GM21390 (cell line): ENCODE measurements around the gene HLA-E.
"Not testable (repeated sequence)": the region's sequence is repeated elsewhere in the genome, so short reads cannot be mapped to it uniquely, and the experiment has no call there.

Experiments used
- ATAC-seq: cut with Tn5 transposase; IDR thresholded peaks from one replicate; pipeline ENCODE4 v1.9.1; 2021; ENCODE audit not compliant: unreplicated experiment

HLA-E gene

DNA sequence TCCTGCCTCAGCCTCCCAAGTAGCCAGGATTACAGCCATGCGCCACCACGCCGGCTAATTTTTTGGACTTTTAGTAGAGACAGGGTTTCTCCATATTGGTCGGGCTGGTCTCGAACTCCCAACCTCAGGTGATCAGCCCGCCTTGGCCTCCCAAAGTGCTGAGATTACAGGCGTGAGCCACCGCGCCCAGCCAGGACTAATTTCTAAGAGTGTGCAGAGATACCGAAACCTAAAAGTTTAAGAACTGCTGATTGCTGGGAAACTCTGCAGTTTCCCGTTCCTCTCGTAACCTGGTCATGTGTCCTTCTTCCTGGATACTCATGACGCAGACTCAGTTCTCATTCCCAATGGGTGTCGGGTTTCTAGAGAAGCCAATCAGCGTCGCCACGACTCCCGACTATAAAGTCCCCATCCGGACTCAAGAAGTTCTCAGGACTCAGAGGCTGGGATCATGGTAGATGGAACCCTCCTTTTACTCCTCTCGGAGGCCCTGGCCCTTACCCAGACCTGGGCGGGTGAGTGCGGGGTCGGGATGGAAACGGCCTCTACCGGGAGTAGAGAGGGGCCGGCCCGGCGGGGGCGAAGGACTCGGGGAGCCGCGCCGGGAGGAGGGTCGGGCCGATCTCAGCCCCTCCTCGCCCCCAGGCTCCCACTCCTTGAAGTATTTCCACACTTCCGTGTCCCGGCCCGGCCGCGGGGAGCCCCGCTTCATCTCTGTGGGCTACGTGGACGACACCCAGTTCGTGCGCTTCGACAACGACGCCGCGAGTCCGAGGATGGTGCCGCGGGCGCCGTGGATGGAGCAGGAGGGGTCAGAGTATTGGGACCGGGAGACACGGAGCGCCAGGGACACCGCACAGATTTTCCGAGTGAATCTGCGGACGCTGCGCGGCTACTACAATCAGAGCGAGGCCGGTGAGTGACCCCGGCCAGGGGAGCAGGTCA is at the start of gene HLA-E:
Gene HLA-E, plus strand, starts transcription at position 429 of the 945 bp plus-strand sequence. Its CDS starts 23 bp downstream, at position 452.
- ATAC-seq: peak; percentile 83

DNA sequence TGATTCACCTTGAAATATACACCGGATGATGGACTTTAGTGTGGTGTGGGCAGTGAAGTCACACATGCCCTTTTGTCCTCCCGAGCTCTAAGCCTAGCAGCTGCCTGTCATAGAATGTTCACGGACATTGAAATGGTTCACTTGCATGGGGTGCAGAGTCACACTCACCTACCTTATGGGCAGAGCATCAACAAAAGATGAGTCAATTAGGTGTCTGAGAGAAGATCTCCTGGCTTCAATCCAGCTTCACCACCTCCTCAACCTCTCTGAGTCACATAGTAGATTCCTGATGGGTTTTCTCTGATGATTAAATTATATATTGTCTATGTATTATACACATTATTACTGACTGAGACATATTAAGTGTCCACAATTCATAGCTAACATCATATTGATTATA is 48.1 kb upstream of the HLA-E start:
- no peak for ATAC-seq

DNA sequence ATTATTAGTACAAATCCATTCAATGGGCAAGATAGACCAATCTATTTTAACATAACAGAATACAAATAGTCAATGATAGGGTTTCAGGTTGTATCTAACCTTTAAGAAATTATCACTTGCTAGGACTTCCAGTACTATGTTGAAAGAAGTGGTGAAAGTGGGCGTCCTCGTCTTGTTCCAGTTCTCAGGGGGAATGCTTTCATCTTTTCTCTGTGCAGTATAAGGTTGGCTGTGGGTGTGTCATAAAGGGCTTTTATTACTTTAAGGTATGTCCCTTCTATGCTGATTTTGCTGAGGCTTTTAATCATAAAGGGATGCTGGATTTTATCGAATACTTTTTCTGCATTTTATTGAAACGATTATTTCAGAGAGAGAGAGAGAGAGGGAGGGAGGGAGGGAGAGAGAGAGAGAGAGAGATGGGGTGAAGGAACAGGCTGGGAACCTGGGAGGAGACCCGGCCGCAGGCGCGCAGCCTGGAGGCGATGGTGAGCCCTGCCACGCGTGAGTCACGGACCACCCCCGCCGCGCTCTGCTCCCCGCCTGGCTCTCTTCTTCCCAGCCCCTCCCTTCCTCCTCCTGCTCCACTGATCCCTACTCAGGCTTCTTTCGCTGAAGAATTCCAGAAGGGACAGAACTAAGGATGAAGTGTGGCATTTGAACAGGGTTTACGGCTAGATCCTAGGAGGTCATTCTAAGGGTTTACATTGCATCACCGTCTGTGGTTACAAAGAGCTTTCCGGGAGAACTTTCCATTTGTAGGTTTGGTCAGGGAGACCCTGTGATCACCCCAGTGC is 45.5 kb upstream of the HLA-E start:
- no peak for ATAC-seq

DNA sequence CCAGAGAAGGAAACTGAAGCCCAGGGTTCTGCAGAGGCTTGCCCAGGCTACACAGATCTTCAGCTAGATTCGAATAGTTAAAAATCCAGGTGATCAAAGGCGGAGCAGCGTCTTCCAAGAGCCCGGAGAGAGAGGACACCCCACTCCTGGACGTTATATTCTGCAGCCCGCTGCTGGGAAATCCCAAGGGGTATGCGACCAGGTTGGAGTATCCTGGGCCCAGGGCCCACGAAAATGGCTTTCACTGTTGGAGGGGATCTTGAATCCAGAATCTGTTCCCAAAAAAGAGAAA is 44.9 kb upstream of the HLA-E start:
- ATAC-seq: no peak

DNA sequence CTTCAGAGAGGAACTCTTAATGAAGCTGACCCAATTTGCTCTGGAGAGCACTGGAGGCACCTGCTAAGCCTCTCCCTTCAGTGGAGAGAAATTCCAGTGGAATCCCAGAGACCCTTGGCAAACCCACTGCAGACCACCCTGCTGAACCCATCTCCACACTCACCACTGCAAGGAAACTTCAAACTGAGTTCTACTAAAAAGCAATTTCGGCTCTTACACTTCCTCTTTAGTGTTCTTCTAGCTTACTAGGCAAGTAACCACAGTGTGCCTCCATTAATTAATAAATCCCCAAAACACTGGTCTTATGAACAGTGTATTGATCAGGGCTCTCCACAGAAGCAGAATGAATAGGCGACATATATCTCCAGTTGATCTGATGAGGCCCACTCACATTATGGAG is 43.0 kb upstream of the HLA-E start:
- ATAC-seq: no peak

DNA sequence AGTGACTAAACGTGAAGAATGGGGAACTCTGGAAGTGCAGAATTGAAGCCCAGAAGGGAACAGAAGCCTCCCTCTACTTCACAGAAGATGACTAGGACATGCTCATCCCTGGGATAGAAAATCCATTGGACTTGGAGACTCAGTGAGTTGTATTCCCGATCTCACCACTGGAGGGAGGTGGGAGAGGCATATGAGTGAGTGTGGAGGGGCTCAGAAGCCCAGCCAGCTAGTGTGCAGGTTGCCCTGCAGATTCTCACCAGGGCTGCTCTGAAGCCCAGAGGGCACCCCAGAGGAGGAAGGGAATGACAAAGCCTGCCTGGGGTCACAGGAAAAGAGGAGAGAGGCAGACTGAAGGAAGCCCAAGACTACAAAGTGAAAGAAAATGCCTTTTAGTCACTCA is 42.1 kb upstream of the HLA-E start:
- ATAC-seq: no peak

DNA sequence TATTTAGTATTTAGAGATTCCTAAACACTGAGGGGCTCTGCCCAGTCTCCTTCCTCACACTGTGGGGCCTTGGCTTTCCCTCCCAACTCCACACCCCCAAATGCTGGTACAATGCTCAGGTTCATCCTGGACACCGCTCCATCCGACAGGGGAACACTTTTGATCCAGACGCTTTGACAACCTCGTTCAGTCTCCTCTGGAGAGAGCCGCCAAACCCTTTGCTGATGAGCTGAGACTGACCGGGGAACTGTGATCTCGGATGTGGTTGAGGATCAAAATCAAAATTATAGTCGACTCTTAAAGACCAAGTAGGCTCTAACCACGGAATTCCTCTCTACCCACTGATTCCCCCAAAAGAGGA is 38.8 kb upstream of the HLA-E start:
- ATAC-seq: peak; percentile 10

DNA sequence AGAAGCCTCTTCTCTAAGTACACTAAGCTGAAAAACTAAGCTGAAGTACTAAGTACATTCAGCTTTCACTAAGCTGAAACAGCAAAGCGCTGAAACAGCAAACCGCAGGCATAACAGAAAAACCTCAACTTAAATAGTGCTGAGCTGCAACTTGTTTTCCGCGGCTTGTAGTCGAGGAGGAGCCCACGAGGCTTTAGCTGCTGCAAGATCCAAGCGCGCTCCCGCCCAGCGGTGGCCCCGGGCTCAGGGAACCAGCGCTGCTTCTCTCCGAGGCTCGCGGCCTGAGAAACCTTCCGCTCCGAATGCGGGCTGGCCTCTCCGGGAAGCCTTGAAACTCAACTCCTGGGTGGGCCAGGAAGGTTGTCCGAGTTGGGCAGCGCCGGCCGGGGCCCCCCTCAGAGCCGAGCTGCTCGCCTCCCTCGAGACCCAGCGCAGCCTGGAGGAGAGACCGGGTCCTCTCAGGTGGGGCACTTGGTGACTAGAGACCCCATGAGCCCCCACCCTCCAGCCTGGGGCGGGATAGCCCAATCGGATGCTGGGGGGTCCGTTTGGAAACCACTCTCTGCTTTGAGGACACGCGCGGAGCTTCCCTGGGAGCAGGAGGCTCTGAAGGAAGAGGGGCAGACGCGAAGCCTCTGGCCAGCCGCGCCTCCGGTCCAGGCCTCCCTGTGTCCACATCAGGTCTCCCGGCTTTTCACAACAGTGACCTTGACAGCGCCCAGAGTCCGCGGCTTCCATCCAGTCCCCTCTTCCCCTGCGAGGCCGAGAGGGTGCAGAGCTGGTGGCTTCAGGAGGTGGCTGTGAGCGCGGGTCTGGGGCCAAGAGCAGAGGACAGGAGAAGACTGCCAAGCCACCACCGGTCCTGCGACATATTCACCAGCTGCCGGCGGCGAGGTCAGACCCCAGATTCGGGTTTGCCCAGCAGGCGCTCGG is 38.1 kb upstream of the HLA-E start:
- ATAC-seq: peak; percentile 61

DNA sequence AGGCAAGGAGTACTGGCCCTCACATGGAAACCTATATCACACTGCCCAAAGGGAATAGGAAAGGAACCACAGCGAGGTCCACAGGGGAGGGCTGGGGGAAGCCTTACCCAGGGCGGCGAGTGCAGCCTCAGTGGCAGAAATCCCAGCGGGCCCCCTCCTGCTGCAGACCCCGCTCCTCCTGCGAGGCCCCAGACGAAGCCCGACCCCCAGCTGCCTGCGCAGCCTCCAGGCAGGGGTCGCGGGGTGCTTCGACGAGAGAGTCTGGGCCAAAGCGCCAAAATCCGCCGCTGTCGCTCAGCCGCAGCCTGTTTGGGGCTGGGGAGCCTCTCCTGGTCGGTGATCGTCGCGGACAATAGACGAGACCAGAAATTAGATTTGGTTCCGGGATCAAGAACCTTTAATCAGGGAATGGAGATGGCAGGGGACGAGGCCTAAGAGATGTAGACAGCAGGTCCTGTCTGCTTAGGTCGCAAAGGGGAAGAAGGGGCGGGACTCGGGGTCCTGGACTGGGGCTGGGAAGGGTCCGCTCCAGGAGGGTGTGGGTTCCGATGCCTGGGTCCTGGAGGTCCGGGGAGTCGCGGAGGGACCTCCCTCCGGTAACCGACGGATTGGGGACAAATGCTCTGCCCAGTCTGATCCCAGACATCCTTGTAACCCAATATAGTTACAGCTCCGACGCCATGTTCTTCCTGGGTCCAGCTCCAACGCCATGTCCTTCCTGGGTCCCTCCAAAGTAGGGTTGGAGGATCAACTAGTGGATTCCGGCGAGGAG is 36.4 kb upstream of the HLA-E start:
- no peak for ATAC-seq

DNA sequence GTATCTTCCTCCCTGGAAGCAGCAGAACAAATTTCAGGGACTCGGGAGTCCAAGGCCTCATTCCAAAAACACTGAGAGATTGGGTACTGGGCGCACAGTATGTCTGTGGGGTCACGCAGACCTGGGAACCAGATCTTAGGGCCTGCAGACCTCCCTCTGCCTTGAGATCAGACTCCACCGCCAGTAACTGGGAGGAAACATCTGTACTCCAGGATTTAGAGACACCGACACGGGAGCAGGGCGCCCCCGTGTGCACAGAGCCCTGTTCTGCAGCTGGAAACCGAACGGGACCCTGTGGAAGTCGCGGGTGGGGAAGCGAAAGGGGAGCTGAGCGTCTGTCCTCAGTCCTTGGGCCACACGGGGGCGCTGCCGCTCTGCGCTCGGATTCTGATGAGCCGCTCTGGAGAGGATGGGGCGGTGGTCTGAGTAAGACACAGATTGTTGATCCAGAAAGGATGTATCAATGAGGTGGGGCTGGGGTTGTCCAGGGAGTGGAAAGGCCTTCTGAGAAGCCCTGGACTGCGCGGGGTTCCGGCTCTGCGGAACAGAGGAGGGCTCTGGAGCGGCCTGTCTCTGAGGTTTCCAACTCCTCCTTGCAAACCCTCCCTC is 35.7 kb upstream of the HLA-E start:
- ATAC-seq: no peak

DNA sequence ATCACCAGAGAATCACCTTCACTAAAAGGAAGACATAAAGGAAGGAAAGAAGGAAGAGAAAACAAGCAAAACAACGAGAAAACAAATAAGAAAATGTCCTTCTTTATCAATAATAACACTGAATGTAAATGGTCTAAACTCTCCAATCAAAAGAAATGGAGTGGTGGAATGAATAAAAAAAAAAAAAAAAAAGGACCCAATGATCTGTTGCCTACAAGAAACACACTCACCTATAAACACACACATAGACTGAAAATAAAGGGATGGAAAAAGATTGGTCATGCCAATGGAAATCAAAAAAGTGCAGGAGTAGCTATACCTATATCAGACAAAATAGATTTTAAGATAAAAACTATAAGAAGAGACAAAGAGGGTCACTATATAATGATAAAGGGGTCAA is 30.2 kb upstream of the HLA-E start:
- no peak for ATAC-seq

DNA sequence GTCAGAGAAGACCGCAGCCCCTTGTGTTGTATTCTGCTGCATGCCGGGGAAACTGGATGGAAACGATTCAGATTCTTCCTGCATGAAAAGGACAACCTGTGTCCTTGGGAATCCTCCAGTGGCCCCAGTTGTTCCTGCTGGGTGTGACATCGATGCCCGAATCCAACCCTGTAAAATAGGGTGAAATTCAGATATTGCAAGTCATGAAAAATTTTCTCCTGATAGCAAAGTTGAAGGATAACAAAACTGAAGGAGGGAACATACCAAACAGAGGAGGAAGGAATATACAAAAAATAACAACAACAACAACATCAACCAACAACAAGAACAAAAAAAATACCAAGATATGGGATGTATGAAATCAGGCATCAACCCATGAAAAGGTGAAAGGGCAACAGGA is 28.3 kb upstream of the HLA-E start:
- ATAC-seq: no peak

DNA sequence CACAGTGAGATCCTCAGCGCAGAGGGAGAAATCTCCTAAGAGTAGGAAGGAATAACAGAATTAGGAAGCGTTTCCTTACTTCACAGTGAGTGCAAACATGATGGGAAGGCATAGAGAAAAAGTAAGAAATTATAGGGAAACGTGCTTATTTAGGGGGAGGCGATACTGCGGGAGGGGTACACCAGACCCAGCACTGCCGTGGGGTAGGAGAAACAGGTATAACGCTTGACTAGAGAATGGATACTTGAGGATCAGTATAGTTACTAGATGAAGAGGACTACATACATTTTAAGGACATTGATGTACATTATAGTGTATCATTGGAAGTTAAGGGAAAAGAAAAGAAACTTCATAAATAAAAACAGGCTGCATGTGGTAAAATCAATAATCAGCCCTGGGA is 26.8 kb upstream of the HLA-E start:
- no peak for ATAC-seq

DNA sequence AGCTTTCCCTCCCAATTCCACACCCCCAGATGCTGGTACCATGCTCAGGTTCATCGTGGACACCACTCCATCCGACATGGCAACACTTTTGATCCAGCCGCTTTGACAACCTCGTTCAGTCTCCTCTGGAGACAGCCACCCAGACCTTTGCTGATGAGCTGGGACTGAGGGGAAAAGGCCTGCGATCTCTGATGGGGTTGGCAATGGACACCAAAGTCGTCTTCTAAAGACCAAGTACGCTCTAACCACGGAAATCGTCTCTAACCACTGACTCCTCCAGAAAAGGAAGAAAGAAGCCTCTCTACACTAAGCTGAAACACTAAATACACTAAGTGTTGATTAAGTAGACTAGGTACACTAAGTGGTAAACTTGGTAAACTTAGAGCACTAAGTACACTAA is 26.1 kb upstream of the HLA-E start:
- no peak for ATAC-seq

DNA sequence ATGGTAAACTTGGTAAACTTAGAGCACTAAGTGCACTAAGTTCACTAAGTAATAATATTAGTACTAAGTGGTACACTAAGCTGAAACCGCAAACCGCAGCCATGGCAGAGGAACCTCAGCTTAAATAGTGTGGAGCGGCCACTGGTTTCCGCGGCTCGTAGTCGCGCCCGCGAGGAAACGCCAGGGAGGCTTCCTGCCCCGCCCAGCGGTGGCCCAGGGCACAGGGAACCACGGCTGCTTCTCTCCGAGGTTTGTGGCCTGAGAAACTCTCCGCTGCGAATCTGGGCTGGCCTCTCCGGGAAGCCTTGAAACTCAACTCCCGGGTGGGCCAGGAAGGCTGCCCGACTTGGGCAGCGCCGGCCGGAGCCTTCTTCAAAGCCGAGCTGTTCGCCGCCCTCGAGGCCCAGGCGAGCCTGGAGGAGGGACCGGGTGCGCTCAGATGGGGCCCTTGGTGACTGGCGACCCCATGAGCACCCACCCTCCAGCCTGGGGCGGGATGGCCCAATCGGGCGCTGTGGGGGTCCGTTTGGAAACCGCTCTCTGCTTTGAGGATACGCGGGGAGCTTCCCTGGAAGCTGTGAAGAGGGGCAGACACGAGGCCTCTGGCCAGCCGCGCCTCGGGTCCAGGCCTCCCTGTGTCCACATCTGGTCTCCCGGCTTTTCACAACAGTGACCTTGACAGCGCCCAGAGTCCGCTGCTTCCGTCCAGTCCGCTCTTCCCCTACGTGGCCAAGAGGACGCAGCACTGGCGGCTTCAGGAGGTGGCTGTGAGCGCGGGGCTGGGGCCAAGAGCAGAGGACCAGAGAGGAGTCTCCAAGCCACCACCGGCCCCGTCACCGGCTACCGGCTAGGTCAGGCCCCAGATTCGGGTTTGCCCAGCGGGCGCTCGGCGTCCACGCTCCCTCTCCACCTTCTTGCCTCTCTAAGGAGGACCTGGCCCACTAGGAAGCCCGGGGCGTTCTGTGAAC is 25.4 kb upstream of the HLA-E start:
- no peak for ATAC-seq

DNA sequence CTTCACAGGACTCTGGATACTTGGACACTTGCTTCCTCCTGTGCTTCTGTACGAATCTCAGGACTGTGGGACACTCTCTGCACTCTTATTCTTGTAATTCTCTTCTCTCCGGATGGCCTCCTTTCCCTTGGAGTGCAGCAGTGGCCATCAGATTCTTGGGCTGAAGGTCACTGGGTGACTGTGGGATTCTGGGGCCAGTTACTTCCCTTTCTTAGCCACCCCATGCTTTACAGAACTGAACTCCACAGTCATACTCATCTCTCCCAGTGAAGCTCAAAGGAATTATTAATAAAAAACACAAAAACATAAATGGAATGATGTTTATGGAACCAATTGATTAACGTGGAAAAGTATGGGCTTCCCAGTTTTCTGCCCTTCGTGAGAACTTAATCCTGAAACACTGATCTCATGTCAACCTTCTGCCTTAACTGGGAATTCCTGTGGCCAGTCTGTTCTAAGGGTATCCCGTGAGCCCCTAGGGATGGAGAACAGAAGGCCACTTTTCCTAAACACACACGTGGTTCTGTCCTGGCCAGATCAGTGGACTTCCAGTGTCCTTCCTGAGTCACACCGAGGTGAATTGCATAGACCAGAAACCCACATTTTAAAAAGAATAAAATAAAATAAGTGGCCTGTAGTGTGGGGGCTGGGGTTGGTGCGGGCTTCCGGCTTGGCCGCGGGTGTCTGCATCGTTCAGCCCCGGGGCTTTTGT is 23.6 kb upstream of the HLA-E start:
- no peak for ATAC-seq

DNA sequence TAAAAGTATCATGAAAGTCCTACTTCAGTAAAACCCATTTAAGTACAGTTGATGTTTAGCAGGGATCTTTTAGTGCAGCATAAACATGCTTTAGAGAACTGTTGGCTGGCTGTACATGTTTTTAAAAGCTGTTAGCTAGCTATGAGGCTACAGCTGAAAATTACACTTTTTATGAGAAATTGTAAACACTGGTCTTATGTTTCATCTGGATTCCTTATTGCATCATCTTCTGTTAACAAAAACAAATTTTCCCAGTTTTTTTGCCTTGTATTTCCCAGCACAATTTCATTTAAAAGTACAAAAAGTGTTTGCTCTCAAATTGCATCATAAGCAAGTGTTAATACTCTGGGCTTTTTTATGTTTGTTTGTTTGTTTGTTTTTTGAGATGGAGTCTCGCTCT is 18.3 kb upstream of the HLA-E start:
- ATAC-seq: no peak

DNA sequence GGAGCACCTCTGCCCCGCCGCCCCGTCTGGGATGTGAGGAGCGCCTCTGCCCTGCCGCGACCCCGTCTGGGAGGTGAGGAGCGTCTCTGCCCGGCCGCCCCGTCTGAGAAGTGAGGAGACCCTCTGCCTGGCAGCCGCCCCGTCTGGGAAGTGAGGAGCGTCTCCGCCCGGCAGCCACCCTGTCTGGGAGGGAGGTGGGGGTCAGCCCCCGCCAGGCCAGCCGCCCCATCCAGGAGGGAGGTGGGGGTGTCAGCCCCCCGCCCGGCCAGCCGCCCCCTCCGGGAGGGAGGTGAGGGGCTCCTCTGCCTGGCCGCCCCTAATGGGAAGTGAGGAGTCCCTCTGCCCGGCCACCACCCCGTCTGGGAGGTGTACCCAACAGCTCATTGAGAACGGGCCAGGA is 14.2 kb upstream of the HLA-E start:
- ATAC-seq: not testable (repeated sequence)
